ENCODE results near the gene KLHL25. TPM values are rescaled to one million over a fixed set of nuclear protein-coding genes. Genes with fewer than 3 reads are reported as not detected.

Gene KLHL25
- total RNA-seq, 1 donor from 2014 or later = 45.1 TPM

DNA sequence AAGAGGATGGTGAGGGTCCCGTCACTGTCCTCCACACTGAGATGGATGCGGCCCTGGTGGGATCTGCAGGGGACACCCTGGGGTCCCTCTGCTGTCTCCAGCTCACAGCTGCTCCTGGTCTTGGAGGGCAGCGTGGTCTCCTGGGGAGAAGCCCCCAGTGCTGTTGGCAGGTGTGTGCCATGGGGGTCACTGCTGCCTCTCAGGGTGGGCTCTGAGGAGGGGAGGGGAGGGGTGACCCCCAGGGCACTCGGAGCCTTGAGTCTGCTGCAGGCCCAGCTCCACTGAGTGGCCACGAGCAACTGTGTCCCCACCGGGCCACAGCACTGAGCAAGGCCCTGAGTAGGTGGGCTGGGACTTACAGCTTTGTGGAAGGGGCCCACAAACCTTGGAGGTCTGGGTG is 34.7 kb downstream of the KLHL25 start:
- H3K4me3 Mint-ChIP-seq (ENCODE audit: unreplicated experiment) = no peak overlapping the region
- H3K27me3 Mint-ChIP-seq (ENCODE audit: unreplicated experiment) = peaks cover 16% of the 10 kb centered on the region
- H3K36me3 Mint-ChIP-seq (ENCODE audit: unreplicated experiment) = no peaks in the 10 kb centered on the region
- peaks cover 13% of the 10 kb centered on the region for H3K9me3 Mint-ChIP-seq (ENCODE audit: unreplicated experiment)
- TF ChIP-seq, protein P1, sequence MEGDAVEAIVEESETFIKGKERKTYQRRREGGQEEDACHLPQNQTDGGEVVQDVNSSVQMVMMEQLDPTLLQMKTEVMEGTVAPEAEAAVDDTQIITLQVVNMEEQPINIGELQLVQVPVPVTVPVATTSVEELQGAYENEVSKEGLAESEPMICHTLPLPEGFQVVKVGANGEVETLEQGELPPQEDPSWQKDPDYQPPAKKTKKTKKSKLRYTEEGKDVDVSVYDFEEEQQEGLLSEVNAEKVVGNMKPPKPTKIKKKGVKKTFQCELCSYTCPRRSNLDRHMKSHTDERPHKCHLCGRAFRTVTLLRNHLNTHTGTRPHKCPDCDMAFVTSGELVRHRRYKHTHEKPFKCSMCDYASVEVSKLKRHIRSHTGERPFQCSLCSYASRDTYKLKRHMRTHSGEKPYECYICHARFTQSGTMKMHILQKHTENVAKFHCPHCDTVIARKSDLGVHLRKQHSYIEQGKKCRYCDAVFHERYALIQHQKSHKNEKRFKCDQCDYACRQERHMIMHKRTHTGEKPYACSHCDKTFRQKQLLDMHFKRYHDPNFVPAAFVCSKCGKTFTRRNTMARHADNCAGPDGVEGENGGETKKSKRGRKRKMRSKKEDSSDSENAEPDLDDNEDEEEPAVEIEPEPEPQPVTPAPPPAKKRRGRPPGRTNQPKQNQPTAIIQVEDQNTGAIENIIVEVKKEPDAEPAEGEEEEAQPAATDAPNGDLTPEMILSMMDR (IDR thresholded peaks at IDR 0.05; ENCODE audit: partially characterized antibody, unreplicated experiment) = no peak
- peak; percentile 7 for DNase-seq
- H3K4me1 Mint-ChIP-seq (ENCODE audit: low read depth, unreplicated experiment) = peaks cover 24% of the 10 kb centered on the region
- no peak overlapping the region for H3K27ac Mint-ChIP-seq (ENCODE audit: unreplicated experiment)

DNA sequence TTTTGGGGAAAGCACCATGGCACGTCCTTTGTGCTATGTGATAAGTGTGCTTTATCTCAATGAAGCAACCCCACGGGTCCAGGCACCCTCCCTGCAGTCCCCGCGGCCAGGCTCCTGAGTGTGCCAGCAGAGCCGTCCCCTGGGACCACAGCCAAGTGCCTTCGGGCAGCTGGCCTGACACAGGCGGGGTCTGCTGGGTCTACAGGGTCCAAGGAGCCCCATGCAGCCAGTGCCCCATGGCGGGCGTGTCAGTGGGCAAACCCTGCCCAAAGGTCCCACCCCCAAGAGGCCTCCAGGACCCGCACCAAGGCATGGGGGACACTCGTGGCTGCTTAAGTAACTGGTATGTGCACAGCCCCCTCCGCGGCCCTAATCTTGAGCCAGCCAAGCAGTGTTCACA is 35.3 kb downstream of the KLHL25 start:
- DNase-seq = no peak

DNA sequence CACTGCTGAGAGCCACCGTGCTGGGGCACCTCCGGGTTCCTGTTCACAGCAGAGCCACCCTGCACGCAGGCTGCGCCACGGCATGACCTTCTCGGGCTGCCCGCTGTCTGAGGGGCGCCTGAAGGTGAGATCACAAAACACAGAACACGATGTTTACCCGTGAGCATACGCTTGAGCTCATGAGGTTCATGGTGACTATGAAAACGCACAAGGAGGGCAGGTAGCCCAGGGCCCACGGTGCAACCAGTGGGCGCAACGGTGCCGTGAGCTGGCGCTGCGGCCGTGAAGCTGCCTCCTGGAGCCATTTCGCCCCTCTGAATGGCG is 36.1 kb downstream of the KLHL25 start:
- H3K27me3 Mint-ChIP-seq (ENCODE audit: unreplicated experiment) = peaks cover 13% of the 10 kb centered on the region
- DNase-seq = no peak
- no peaks in the 10 kb centered on the region for H3K36me3 Mint-ChIP-seq (ENCODE audit: unreplicated experiment)
- no peak overlapping the region for H3K4me3 Mint-ChIP-seq (ENCODE audit: unreplicated experiment)
- peaks cover 17% of the 10 kb centered on the region for H3K4me1 Mint-ChIP-seq (ENCODE audit: low read depth, unreplicated experiment)
- peaks cover 14% of the 10 kb centered on the region for H3K9me3 Mint-ChIP-seq (ENCODE audit: unreplicated experiment)
- TF ChIP-seq, protein P1 (IDR thresholded peaks at IDR 0.05; ENCODE audit: partially characterized antibody, unreplicated experiment) = no peak
- no peak overlapping the region for H3K27ac Mint-ChIP-seq (ENCODE audit: unreplicated experiment)

More for the DNA sequence above, 35.3 kb downstream of the KLHL25 start:
- H3K27me3 Mint-ChIP-seq (ENCODE audit: unreplicated experiment) = peaks cover 16% of the 10 kb centered on the region
- no peak overlapping the region for H3K4me3 Mint-ChIP-seq (ENCODE audit: unreplicated experiment)
- TF ChIP-seq, protein P1 (IDR thresholded peaks at IDR 0.05; ENCODE audit: partially characterized antibody, unreplicated experiment) = no peak
- H3K4me1 Mint-ChIP-seq (ENCODE audit: low read depth, unreplicated experiment) = peaks cover 19% of the 10 kb centered on the region
- no peak overlapping the region for H3K27ac Mint-ChIP-seq (ENCODE audit: unreplicated experiment)
- no peaks in the 10 kb centered on the region for H3K36me3 Mint-ChIP-seq (ENCODE audit: unreplicated experiment)
- peaks cover 12% of the 10 kb centered on the region for H3K9me3 Mint-ChIP-seq (ENCODE audit: unreplicated experiment)

DNA sequence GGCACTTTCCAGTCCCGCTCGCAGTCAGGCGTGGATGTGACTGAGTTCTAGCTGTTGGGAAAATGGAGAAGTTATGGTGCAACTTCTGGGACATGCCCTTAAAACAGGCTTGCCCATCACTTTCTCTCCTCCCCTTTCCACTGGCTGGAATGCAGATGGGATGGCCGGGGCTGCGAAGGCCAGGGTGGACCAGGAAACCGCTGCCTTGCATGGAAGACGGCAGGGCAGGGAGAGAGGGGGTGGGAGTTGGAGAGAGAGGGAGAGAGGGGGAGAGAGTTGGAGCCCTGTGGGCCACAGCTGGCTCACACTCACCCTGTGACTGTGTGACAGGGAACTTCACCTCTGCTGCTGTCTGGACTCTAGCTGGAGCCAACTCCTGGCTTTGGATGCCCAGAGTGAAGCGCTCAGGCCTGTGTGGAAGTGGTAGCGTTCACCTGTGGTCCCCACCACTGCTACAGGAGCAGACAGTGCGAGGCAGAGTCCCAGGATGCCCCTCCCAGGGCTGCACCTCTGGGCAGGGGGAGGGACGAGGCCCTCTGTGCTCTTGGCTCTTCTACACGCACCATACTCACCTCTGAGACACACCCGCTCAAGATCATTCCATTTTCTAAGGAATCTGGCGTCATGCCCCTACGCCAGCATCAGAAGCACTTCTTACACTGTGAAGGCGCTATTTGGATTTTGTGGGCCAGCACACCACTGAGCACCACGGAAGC is 36.6 kb downstream of the KLHL25 start:
- TF ChIP-seq, protein P1 (IDR thresholded peaks at IDR 0.05; ENCODE audit: partially characterized antibody, unreplicated experiment) = no peak
- no peaks in the 10 kb centered on the region for H3K36me3 Mint-ChIP-seq (ENCODE audit: unreplicated experiment)
- DNase-seq = no peak
- peaks cover 15% of the 10 kb centered on the region for H3K27me3 Mint-ChIP-seq (ENCODE audit: unreplicated experiment)
- peaks cover 17% of the 10 kb centered on the region for H3K4me1 Mint-ChIP-seq (ENCODE audit: low read depth, unreplicated experiment)
- H3K27ac Mint-ChIP-seq (ENCODE audit: unreplicated experiment) = peak overlapping the region; percentile 48
- peaks cover 17% of the 10 kb centered on the region for H3K9me3 Mint-ChIP-seq (ENCODE audit: unreplicated experiment)
- no peak overlapping the region for H3K4me3 Mint-ChIP-seq (ENCODE audit: unreplicated experiment)

DNA sequence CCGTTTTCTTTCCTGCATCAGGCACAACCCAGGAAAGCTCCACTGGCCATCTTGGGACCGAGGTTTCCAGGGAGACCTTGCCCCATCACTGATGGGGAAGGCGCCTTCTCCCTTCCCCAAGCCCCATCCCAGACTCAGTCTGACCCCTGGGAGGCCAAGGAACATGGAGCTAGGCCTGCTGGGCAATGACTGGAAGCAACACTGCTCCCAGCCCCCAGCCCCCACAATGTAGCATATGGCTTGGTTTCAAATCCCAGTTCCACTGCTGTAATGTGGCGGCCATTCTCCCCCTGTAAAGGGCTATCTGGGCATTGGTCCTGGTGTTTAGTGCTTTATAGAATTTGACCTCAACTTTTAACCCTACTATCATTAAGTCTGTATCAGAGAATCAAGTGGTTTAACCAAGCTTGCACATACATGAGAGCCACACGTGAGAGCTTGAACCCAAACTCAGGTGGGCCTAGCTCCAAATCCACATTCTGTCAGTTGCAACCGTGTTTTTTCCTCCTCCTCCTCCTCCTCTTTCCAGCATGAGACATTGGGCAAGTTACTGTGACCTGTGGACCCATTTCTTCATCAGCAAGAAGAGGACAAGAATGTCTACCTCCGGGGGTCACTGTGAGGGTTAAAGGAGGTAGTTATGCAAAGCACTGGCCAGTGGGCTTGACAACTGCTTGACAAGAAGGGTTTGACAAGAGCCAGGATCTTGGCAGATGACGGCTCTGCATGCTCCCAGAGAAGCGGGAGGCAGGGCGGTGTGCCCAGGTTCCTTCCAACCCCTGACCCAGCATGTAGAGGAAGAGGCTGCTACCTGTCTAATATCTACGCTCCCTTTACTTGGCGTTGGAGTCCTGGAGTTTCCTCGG is 37.4 kb downstream of the KLHL25 start:
- Mint-ChIP-seq H3K4me1 (ENCODE audit: low read depth, unreplicated experiment) (peaks cover 17% of the 10 kb centered on the region), H3K27me3 (ENCODE audit: unreplicated experiment) (peaks cover 15% of the 10 kb centered on the region), H3K27ac (ENCODE audit: unreplicated experiment) (peak overlapping the region; percentile 48)

More for the DNA sequence above, 37.4 kb downstream of the KLHL25 start:
- Mint-ChIP-seq H3K4me3 (ENCODE audit: unreplicated experiment) (no peak overlapping the region), H3K9me3 (ENCODE audit: unreplicated experiment) (peaks cover 17% of the 10 kb centered on the region), H3K36me3 (ENCODE audit: unreplicated experiment) (no peaks in the 10 kb centered on the region)
- no peak for DNase-seq
- TF ChIP-seq, protein P1 (IDR thresholded peaks at IDR 0.05; ENCODE audit: partially characterized antibody, unreplicated experiment) = no peak
